ENCODE measurements around the gene PRXL2B. TPM values are rescaled to one million over a fixed set of nuclear protein-coding genes. Genes with fewer than 3 reads are reported as not detected.

PRXL2B gene
- total RNA-seq, 1 donor from 2014 or later: 10.0 TPM

DNA sequence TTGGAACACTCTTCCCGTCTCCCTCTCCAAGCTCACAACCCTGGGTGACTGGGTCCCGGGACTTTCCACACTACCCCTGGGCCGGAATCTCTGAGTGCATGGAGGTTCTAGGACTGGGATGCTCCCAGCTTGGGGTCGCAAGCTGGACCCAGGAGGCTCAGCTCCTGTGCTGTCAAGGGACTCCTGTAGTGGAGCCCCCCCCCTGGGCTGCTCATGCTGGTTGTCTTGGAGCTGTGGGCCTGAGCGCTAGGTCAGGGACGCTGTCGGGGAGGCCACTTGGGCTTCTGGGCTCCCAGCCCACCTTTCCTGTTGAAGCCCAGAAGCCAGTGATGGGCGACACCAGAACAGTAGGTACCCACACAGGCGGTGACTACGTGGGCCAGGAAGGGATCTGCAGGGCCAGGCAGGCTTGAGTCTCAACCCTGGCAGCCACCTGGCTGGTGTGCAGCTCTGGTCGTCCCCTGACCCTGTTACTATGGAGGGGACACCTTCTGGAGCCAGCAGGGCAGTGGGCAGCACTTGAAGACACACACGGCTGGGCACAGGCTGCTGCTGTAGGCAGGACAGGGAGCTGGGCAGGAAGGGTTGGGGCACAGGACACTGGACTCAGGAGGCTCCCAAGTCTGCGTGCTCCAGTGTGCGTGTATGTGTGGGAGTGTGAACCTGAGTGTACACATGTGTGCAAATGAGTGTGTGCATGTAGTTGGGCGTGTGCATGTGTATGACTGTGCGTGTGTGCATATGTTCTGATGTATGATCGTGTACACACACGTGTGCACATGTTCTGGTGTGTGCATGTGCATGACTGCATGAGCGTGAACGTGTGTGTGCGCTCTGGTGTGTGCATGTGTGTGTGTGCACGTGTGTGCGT, 43.3 kb downstream of the PRXL2B start:
- H3K27me3 Mint-ChIP-seq (ENCODE audit: insufficient read depth, low read depth): peaks cover 36% of the 10 kb centered on the region
- H3K4me1 Mint-ChIP-seq: peaks cover 19% of the 10 kb centered on the region

GRCh38 chr1:2630498-2631135, 44.0 kb downstream of the PRXL2B start:
- Histone ChIP-seq H3K4me1 (peaks cover 8% of the 10 kb centered on the region), H4K20me1 (ENCODE audit: low read depth) (no peaks in the 10 kb centered on the region), H3K9ac (no peak overlapping the region), H3K4me2 (no peak overlapping the region), H3K27ac (no peak overlapping the region), H3K79me2 (ENCODE audit: low read depth) (no peaks in the 10 kb centered on the region), H3K4me3 (no peak overlapping the region), H3F3A (ENCODE audit: low read depth) (peaks cover 19% of the 10 kb centered on the region), H3K27me3 (peaks cover 58% of the 10 kb centered on the region), H3K9me3 (ENCODE audit: low read depth) (no peaks in the 10 kb centered on the region), H3K36me3 (no peaks in the 10 kb centered on the region), H2AFZ (replicated peaks) (no peak overlapping the region)
- Mint-ChIP-seq H3K27me3 (ENCODE audit: insufficient read depth, low read depth) (peaks cover 33% of the 10 kb centered on the region), H3K4me1 (peaks cover 19% of the 10 kb centered on the region), H3K9me3 (peaks cover 8% of the 10 kb centered on the region), H3K27ac (peak overlapping the region; percentile 72), H3K4me3 (peak overlapping the region; percentile 79), H3K36me3 (peaks cover 6% of the 10 kb centered on the region)
- TF ChIP-seq CTCF (IDR thresholded peaks at IDR 0.05) (no peak), EZH2phosphoT487 (IDR thresholded peaks at IDR 0.05) (no peak), EZH2 (IDR thresholded peaks at IDR 0.05) (no peak)
- no peak for DNase-seq (ENCODE audit: low spot score)

More for the DNA sequence above, 43.3 kb downstream of the PRXL2B start:
- Histone ChIP-seq H3K4me3 (peak overlapping the region; percentile 49), H4K20me1 (ENCODE audit: low read depth) (no peaks in the 10 kb centered on the region), H3K36me3 (no peaks in the 10 kb centered on the region), H3K9me3 (ENCODE audit: low read depth) (no peaks in the 10 kb centered on the region), H3K9ac (no peak overlapping the region), H3K79me2 (ENCODE audit: low read depth) (no peaks in the 10 kb centered on the region), H2AFZ (replicated peaks) (no peak overlapping the region), H3F3A (ENCODE audit: low read depth) (peaks cover 19% of the 10 kb centered on the region), H3K27ac (no peak overlapping the region), H3K4me2 (peak overlapping the region; percentile 80), H3K27me3 (peaks cover 59% of the 10 kb centered on the region), H3K4me1 (peaks cover 8% of the 10 kb centered on the region)
- H3K9me3 Mint-ChIP-seq: peaks cover 8% of the 10 kb centered on the region
- H3K27ac Mint-ChIP-seq: peak overlapping the region; percentile 72
- H3K36me3 Mint-ChIP-seq: peaks cover 6% of the 10 kb centered on the region
- TF ChIP-seq EZH2 (IDR thresholded peaks at IDR 0.05) (no peak), CTCF (IDR thresholded peaks at IDR 0.05) (no peak), EZH2phosphoT487 (IDR thresholded peaks at IDR 0.05) (no peak)
- H3K4me3 Mint-ChIP-seq: peak overlapping the region; percentile 79
- no peak for DNase-seq (ENCODE audit: low spot score)

GRCh38 chr1:2631136-2632050, 44.8 kb downstream of the PRXL2B start:
- H3K9me3 ChIP-seq (ENCODE audit: low read depth): no peaks in the 10 kb centered on the region
- Mint-ChIP-seq H3K4me3 (peak overlapping the region; percentile 74), H3K4me1 (peaks cover 19% of the 10 kb centered on the region), H3K36me3 (peaks cover 6% of the 10 kb centered on the region), H3K9me3 (peaks cover 13% of the 10 kb centered on the region), H3K27ac (no peak overlapping the region), H3K27me3 (ENCODE audit: insufficient read depth, low read depth) (peaks cover 36% of the 10 kb centered on the region)
- peaks cover 58% of the 10 kb centered on the region for H3K27me3 ChIP-seq
- no peaks in the 10 kb centered on the region for H4K20me1 ChIP-seq (ENCODE audit: low read depth)
- no peak overlapping the region for H3K4me3 ChIP-seq
- no peak overlapping the region for H3K9ac ChIP-seq
- H3K4me1 ChIP-seq: peaks cover 8% of the 10 kb centered on the region
- no peaks in the 10 kb centered on the region for H3K36me3 ChIP-seq
- no peak overlapping the region for H2AFZ ChIP-seq (replicated peaks)
- H3K27ac ChIP-seq: no peak overlapping the region
- no peaks in the 10 kb centered on the region for H3K79me2 ChIP-seq (ENCODE audit: low read depth)
- H3K4me2 ChIP-seq: no peak overlapping the region
- DNase-seq (ENCODE audit: low spot score): no peak
- peaks cover 19% of the 10 kb centered on the region for H3F3A ChIP-seq (ENCODE audit: low read depth)
- TF ChIP-seq EZH2 (IDR thresholded peaks at IDR 0.05): no peak
- no peak for TF ChIP-seq EZH2phosphoT487 (IDR thresholded peaks at IDR 0.05)
- TF ChIP-seq CTCF (IDR thresholded peaks at IDR 0.05): no peak

All from neural progenitor cell (in vitro differentiated cells).